Forelimb muscle (tissue), 1 donor: ENCODE measurements around the gene GPR156. TPM values are rescaled to one million over a fixed set of nuclear protein-coding genes. Genes with fewer than 3 reads are reported as not detected.
"Not testable (repeated sequence)": the region's sequence is repeated elsewhere in the genome, so short reads cannot be mapped to it uniquely, and the experiment has no call there.

Experiments used
- DNase-seq: peaks from one replicate; pipeline ENCODE4 v3.0.0-alpha.2; 2013; ENCODE audit warnings: low read depth
- polyA plus RNA-seq: library from polyadenylated mRNA; unstranded; fragments of 120-200 nt; gene quantifications from one replicate; pipeline ENCODE4 v1.2.1, GENCODE V29; 2013; ENCODE audit not compliant: insufficient read length

Gene GPR156
- polyA plus RNA-seq, 1 donor: 1.7 TPM

DNA sequence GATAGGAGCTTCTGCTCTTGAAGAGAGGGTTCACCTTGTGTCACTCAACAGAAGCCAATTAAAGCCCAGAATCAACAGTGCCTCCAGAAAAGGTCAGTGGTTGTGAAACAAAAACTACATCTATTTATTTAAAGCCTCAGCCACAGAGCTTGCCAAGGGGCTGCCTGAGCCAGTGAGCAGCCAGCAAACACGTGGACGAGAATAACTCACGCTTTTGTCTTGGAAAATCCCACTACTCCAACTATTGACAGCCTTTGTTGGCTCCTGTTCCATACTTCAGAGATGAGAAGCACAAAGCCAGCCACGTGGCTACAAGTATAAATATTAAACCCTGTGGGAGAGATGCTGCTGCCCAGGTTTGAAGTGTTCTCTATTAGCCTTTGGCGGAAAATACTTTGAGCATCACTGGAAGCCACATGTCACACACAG lies 10.3 kb downstream of the GPR156 start:
- no peak for DNase-seq

DNA sequence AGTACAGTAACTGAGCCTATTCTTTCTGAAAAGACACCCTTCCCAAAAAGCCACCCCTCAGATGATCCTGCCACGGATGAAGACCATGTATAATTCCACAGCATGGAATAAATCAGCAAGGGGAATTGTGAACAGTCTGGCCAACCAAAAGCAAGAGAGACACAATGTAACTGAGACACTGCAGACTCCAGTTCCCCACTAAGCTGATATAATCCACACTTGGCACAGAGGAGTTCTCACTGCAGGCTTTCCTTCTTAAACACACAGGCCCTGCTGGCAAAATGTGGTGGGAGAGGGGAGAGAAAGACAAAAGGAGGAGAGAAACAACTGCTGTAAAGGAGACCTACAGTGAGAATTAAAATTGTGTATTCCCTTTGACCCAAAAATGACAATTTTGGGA lies 12.7 kb downstream of the GPR156 start:
- no peak for DNase-seq

DNA sequence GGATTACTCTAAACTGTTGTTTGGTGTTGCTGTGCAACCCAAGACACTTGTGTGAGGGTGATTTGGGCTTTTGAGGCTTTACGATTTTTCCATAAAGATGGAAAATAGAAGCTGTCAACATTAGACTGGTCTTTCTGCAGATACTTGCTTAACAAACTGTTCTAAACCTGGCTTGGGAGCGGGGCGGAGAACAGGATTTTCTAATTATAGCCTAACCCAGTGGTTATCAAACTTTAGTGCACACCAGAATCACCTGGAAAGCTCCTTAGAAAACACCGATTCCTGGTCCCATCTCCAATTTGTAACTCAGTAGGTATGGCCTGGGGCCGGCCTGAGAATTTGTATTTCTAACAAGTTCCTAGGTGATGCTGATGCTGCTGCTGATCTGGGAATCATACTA lies 19.0 kb downstream of the GPR156 start:
- DNase-seq: no peak

DNA sequence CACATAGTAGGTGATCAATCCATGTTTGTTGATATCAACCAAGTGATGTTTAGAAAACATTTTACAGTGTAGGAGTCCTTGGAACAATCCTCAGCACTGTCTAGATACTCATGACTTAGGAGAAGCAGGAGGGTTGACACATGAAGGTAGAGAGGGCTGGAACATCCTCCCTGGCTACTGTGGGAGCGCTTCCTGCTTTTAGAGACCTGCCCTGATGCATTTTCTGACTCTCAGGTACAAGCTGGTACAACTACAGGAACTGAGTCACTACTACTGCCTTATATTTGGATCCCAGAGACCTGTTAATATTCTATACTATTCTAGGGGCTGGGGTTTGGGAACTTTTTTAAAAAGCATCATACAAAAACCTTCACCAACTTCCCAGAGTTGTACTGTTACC lies 20.1 kb downstream of the GPR156 start:
- no peak for DNase-seq

DNA sequence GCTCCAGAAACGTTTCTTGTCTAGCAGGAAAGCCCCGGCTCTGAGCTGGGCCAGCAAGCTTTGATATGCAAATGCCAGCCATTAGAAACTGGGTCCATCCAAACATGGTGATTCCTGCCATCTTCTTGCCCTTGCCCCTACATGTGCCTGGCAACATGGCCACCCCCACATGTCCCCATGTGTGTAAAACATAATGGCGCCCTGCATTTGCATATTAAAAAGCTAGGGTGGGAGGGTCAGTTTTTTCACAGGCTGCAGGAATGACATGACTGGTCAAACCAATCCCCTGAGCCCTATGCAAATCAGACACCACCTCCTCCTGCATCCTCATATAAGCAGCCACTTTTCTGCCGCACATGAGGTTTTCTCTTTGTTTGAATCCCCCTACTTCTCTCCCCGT lies 21.2 kb downstream of the GPR156 start:
- no peak for DNase-seq

DNA sequence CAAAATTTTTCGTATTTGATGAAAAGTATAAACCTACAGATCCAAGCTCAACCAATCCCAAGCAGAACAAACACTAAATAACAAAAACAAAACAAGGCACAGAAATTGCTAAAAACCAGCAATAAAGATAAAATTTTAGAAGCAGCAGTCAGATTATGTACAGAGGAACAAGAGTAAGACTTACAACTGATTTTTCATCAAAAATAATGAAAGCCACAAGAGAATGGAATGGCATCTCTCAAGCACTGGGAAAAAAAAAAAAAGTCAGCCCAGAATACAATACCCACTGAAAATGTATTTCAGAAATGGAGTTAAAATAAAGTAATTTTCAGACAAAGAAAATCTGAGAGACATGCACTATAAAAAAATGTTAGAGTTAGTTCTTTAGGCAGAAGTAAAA lies 27.0 kb downstream of the GPR156 start:
- DNase-seq: no peak

DNA sequence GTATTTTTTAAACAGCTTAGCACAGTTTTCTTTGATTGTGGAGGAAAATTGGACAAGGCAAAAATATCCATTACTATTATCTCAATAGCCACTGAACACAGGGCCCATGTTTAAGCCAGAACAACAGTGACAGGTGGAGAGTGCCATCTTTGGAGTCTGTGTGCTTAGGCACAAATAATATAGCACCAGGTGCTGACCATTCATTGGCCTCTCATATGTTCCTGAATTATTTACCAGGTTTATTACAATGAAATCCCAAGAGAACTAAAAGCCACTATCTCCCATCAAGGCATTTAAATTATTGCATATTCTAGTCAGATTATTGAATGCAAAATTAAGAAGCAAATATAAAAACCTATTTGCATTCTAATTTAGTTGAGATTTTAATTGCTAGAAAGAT lies 39.6 kb downstream of the GPR156 start:
- DNase-seq: no peak

DNA sequence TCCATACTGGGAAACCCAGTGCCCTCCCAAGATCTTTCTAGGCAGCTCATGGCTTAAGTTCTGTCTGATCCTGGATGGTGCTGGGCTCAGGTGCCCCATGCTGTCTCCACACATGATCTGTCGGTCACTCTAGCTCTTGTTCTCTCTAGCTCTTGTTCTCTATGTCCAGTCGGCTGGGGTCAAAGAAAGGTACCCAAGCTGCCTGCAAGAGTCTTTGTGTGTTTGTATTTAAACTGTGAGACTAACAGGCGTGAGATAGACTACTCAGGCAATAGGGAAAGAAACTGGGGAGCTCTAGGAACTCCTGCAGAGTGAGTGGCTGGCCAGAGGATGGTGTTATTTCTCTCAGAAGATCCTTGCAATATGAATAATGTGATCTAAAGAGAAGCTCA lies 40.2 kb downstream of the GPR156 start:
- no peak for DNase-seq

DNA sequence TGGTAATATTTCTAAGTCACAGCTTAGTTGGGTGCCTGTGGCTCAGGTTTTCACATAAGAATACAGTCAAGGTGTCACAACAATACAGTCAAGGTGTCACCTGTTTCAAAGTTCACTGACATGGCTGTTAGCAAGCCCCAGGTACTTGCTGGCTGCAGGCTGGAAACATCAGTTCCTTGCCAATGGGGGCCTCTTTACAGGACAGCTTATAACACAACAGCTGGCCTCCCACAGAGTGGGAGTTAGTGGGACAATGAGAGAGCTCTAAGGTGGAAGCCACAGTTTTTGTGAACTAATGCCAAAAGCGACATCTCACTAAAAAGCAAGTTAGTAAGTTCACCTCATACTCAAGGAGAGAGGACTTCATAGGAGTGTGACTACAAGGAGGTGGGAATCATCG lies 45.4 kb downstream of the GPR156 start:
- DNase-seq: no peak

DNA sequence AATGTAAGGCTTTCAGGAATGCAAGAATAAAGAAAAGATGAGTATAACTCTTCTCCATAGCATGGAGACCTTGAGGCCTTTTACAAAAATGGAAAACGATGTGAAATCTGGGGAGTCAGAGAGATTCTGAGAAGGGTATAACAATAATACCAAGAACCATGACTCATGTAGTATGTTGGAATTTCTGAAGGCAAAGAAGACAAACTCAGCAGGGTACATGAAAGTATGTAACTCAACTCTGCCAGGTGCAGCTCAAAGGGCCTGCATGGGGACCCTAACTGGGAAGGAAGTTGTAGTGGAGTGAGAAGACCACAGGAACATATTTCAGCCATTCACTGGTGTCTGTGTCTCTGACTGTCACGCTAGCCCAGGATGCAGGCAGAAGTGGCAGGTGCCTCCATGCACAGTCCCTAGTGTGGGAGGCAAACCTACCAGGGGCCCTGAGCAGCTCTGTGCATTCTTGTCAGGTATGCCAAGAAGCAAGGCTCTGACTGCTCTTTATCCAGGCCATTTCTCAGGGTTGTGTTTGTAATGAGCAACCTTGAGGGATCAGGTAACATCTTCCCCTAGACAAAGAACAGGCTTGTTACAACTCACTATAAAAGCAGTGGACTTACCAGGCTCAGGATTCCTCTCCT lies 57.2 kb downstream of the GPR156 start:
- DNase-seq: no peak

DNA sequence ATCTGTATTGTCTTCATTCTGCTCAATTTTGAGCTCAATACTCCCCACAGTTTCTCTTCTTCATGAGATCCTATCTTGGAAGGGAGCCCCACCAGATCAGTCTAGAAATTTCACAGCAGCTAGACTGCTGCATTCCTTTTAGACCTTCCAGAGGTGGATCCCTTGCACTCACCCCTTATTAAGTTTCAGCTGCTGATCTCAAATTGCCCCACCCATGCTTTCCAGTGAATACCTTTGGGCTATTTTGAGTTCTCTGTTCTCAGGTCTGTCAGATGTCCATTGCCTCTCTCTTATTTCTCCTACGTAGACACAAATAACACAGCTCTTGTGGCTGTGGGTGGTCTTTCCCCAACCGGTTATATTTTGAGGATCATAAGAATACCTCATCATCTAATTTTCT lies 60.8 kb downstream of the GPR156 start:
- DNase-seq: no peak

DNA sequence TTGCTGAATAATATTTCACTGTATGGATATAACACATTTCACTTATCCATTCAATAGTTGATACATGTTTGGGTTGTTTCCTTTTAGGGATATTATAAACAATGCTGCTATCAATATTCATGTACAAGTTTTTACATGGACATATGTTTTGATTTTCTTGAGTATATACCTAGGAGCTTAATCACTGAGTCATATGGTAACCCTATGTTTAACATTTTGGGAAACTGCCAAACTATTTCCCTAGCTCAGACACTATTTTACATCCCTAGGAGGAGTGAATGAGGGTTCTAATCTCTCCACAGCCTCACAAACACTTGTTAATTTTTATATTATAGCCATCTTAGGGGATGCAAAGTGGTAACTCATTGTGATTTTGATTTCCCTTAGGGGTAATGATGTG lies 66.0 kb downstream of the GPR156 start:
- DNase-seq: no peak

DNA sequence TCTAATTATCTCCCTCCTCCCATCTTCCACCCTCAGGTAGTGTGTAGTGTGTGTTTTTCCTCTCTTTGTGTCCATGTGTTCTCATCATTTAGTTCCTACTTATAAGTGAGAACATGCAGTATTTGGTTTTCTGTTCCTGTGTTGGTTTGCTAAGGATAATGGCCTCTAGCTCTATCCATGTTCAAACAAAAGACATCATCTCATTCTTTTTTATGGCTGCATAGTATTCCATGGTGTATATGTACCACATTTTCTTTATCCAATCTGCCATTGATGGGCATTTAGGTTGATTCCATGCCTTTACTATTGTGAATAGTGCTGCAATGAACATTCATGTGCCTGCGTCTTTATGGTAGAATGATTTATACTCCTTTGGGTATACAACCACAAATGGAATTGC lies 68.4 kb downstream of the GPR156 start:
- not testable (repeated sequence) for DNase-seq

DNA sequence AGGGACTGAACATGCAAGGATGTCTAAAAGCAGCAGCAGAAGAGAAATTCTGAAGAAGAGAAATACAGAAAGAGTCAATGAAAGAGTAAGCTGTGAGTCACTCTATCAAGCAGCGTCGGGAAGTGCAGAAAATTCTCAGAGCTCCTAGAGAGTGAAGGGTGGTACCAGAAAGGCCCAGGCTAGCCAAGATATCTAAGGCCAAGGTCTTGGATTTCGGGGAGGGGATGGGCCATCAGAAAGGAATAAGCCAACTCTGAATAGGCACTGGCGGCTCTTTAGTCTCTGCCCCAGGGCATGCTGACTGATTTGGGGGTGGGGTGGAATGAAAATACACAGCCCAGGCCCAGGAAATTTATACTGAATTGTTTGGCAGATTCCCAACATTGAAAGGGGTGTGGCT lies 70.8 kb downstream of the GPR156 start:
- no peak for DNase-seq

DNA sequence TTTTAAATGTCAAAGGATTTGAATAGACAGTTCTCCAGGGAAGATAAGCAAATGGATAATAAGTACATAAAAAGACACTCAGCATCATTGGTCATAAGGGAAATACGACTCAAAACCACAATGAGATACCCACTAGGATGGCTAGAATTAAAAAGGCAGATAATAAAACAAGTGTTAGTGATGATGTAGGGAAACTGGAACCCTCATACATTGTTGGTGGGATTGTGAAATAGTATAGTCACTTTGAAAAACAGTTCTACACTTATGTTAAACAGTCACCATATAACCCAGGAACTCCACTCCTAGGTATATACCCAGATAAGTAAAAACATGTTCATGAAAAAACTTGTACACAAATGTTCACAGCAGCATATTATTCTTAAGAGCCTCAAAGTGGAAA lies 72.5 kb downstream of the GPR156 start:
- no peak for DNase-seq

DNA sequence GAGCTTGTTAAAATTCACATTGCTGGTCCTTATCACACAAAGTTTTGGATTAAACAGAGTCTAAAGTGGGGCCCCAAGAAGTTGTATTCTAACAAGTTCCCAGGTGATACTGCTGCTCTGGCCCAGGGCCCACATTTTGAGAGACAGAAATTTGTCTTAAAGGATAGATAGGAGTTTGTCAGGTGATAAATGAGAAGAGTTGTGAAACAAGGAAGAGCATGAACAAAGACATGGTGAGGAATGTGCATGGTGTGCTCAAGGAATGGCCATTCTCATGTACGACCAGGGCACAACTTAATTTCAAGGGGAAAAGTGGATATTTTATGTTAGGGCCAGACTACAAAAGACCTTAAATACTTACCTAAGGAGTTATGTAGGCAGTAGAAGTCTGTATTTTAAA lies 75.6 kb downstream of the GPR156 start:
- DNase-seq: no peak

DNA sequence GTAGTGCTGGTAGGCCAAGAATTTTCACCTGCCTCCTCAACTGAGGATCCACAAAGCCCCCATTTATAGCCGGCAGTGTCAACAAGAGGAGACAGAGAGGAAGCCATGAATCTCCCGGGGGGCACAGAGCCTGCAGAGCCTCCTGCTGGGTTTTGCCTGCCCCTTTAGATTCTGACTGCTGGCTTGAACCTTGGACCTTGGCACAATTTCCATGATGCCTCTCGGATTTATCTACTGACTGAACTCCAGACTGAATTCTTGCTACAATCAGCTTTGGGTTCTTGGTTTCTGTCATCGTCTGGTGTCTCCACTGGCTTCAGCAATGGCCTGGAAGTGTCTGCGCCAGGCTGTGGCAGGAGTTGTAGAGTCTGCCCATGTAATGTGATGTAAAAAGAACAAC lies 80.7 kb downstream of the GPR156 start:
- DNase-seq: no peak

DNA sequence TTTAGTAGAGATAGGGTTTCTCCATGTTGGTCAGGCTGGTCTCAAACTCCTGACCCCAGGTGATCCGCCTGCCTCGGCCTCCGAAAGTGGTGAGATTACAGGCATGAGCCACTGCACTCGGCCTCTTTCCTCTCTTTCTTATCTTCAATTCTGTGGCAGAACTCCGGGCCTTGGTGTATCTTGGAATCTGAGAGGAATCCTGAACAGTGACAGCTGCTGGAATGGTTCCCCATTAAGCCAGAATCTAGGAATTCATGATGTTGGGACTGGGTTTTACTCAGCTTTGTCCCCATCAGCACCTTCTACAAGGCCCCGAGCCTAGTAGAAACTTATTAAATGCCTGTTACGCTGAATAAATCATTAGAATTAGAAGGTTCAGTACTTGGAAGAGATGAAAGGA lies 81.4 kb downstream of the GPR156 start:
- DNase-seq: no peak

DNA sequence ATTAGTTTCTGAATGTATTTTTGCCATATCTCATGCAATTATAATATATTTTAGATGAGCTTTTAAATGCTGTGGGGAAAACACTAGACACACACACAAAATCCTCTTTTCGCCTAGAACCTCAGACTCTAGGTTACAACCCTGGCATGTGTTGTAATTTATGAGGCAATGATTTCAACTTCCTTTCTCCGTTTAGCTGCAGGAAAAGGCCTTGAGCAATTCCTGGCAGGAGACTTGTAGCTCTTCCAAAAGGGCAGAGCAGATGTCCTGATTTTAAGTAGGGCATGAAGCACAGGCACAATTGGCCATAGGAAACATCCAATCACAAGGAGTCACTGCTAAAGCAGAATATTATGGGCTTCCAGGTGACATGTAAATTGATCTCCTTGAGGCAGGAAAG lies 82.0 kb downstream of the GPR156 start:
- no peak for DNase-seq

DNA sequence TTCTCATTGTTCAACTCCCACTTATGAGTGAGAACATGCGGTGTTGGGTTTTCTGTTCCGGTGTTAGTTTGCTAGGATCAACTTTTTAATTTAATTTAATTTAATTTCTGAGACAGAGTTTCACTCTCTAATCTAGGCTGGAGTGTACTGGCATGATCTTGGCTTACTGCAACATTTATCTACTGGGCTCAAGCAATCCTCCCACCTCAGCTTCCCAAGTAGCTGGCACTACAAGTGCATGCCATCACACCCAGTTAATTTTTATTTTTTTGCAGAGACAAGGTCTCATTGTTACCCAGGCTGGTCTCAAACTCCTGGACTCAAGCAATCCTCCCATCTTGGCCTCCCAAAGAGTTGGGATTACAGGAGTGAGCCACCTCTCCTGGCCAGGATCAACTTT lies 82.7 kb downstream of the GPR156 start:
- no peak for DNase-seq

DNA sequence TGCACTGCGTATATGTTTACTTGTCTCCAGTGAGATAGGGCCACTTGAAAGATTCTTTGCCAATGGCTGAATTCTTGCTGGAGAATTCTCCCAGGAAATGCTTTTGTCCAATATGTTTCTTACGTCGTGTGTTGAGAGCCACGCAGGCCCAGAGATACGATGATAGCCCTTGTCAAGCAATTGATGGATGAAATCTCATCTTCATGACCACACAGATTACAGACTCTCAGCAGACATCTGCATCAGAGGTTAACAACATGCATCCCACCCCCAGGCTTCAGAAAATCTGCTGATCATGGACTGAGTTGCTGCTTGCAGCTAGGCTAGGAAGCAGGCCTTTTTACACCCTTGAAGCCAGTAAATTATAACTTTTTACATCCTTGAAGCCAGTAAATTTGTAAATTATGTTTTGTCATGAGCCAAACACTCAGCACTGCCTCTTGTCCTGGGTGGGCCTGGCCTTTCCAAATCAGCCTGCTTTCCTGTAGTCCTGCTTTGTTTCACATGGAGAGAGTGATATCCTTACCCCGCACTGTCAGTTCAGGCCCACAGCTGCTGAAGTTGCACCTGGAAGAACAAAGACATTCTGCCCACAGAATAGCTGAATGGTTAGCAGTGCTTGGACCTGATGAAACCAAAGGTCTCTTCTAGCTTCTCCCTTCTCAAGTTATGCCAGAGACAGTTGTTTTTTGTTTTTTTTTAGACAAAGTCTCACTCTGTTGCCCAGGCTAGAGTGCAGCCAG lies 84.4 kb downstream of the GPR156 start:
- no peak for DNase-seq

DNA sequence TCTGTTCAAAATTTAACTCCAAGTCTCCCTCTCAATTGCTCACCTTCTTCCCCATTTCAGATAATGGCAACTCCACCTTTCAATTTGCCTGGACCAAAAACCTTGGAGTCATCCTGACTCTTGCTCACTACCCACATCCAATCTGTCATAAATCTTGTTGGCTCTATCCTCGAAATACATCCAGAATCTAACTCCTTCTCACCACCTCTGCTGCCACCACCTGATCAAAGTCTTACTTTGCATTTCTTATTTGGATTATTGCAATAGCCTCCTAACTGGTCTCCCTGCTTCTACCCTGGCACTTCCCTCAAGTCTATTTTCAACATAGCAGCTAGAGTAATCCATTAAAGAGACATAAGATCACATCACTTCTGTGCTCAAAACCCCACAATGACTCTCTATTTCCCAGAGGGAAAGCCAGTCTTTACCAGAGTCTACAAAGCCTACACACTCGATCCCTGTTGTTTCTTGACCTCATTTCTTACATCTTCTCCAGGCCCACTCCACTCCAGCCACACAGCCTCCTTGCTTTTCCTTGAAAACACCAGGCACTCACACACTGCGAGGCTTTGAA lies 86.6 kb downstream of the GPR156 start:
- DNase-seq: no peak

DNA sequence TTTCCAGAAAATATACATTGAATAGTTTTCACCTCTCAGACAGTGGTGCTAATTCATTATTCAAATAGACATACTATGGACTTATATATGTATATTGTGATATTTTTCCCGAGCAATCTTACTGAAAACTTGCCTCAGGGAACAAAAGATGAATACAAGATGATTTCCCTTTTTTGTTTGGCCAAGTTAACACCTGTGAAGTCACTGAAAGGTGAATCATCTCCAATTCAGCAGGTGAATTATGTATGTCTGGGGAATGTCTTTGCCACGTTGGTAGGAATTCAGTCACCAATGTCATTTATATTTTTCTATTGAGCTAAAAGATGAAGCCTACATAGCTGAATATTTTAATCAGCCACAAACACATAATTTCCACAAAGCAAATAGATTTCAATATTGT lies 88.2 kb downstream of the GPR156 start:
- DNase-seq: no peak
